Suprapubic skin (tissue), 4 donors: ENCODE data around the gene MUC4.

ENCODE experiments used
- CTCF ChIP-seq, 2 donors: fragments of 200-600 bp in 1 of 2; fragments of 450-650 bp in 1 of 2; sonication (generic) in 1 of 2; IDR thresholded peaks; one replicate each; pipeline ENCODE4 v1.5.1; 2016 to 2019; ENCODE audit warnings: antibody characterized with exemption in 2 of 2, mild to moderate bottlenecking in 1 of 2, moderate library complexity in 1 of 2
- EP300 ChIP-seq: sonication (generic); formaldehyde crosslinking; IDR thresholded peaks from one replicate; pipeline ENCODE4 v1.6.1; 2017; ENCODE audit warnings: antibody characterized with exemption
- POLR2A ChIP-seq, 2 donors: fragments of 450-650 bp; IDR thresholded peaks; one replicate each; pipeline ENCODE4 v1.6.1; 2017; ENCODE audit warnings: antibody characterized with exemption in 2 of 2, mild to moderate bottlenecking in 2 of 2, moderate library complexity in 2 of 2
- POLR2AphosphoS5 ChIP-seq, 3 donors: sonication (generic); formaldehyde crosslinking; IDR thresholded peaks; one replicate each; pipeline ENCODE4 v1.6.1; 2017; ENCODE audit warnings: antibody characterized with exemption in 3 of 3

DNA sequence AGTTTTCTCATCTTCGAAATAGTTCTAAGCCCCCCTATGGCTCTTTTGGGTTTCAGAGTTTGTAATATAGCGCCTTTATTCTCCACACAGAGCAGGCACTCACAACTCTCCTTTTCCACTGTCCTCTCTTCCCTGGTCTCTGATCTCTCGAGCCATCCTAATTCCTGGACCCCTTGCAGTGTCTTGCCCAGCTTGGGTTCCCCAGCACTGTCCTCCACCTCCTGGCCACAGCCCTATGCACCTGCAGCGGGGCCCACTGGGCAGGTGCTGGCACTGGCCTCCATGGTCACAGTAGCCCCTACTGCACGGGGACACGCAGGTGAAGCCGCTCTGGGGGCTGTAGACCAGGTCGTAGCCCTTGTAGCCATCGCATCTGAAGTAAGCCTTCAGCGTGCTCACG is 63.1 kb downstream of the MUC4 start:
- TF ChIP-seq POLR2AphosphoS5 (IDR thresholded peaks at IDR 0.05), result no peak
- TF ChIP-seq CTCF (IDR thresholded peaks at IDR 0.05), result no peak
- no peak for TF ChIP-seq POLR2A (IDR thresholded peaks at IDR 0.05)
- no peak for TF ChIP-seq EP300
